Endodermal cell (in vitro differentiated cells): ENCODE measurements around the gene SKOR1. TPM values are rescaled to one million over a fixed set of nuclear protein-coding genes. Genes with fewer than 3 reads are reported as not detected.

Experiments
- DNase-seq: peaks from one replicate; pipeline ENCODE4 v3.0.0-alpha.2; 2017
- H3K27ac ChIP-seq: 2 replicates; pipeline ENCODE4 v1.5.1; 2013; ENCODE audit warnings: mild to moderate bottlenecking, low read depth, low read length, moderate library complexity
- H3K27me3 ChIP-seq: 2 replicates; pipeline ENCODE4 v1.6.1; 2013; ENCODE audit warnings: mild to moderate bottlenecking, low read length, moderate library complexity; ENCODE audit not compliant: insufficient read depth, control insufficient read depth, poor library complexity, severe bottlenecking
- H3K36me3 ChIP-seq: 2 replicates; pipeline ENCODE4 v1.7.0; 2013; ENCODE audit warnings: mild to moderate bottlenecking, low read length, moderate library complexity; ENCODE audit not compliant: control insufficient read depth, insufficient read depth
- H3K4me1 ChIP-seq: one replicate; pipeline ENCODE4 v1.7.0; 2013; ENCODE audit warnings: low read length; ENCODE audit not compliant: control insufficient read depth, insufficient read depth
- H3K4me3 ChIP-seq: 2 replicates; pipeline ENCODE4 v1.5.1; 2013; ENCODE audit warnings: mild to moderate bottlenecking, low read length, moderate library complexity
- H3K9ac ChIP-seq: 2 replicates; pipeline ENCODE4 v1.6.1; 2013; ENCODE audit warnings: mild to moderate bottlenecking, low read length, moderate library complexity; ENCODE audit not compliant: poor library complexity, severe bottlenecking; ENCODE audit errors: extremely low read depth
- H3K9me3 ChIP-seq: 2 replicates; pipeline ENCODE4 v1.6.1; 2013; ENCODE audit warnings: mild to moderate bottlenecking, low read length, moderate library complexity; ENCODE audit not compliant: control insufficient read depth
- H3K27ac Mint-ChIP-seq: 2 replicates; pipeline ENCODE4 v1.8.0; 2020; ENCODE audit warnings: mixed read lengths
- H3K27me3 Mint-ChIP-seq: 2 replicates; pipeline ENCODE4 v1.8.0; 2021; ENCODE audit warnings: mild to moderate bottlenecking, mixed read lengths; ENCODE audit not compliant: insufficient read depth
- H3K36me3 Mint-ChIP-seq: 2 replicates; pipeline ENCODE4 v1.8.0; 2020; ENCODE audit warnings: low read depth, mixed read lengths
- H3K4me1 Mint-ChIP-seq: 2 replicates; pipeline ENCODE4 v1.8.0; 2020; ENCODE audit warnings: mixed read lengths
- H3K4me3 Mint-ChIP-seq: 2 replicates; pipeline ENCODE4 v1.8.0; 2020; ENCODE audit warnings: mild to moderate bottlenecking, moderate library complexity, mixed read lengths
- H3K9me3 Mint-ChIP-seq: 2 replicates; pipeline ENCODE4 v1.8.0; 2020; ENCODE audit warnings: mild to moderate bottlenecking, mixed read lengths
- WGBS, 2 experiments: methylation state at CpG; one replicate each; pipeline versions ENCODE4 v1.1.5 to v1.1.7; 2013; ENCODE audit warnings: missing lambda C conversion rate in 2 of 2, mixed read lengths in 1 of 2; ENCODE audit not compliant: insufficient coverage in 1 of 2, insufficient read length in 1 of 2; 5-methylcytosine and 5-hydroxymethylcytosine counted together
- total RNA-seq, 2 donors: library from RNA; stranded (reverse); fragmentation: NEBNext Ultra II Directional in 1 of 2; extraction: Animal tissue kit (Norgen Biotek cat#: 25700) in 1 of 2; gene quantifications; 2 replicates in 1 of 2; 3 replicates in 1 of 2; pipeline ENCODE4 v1.2.1, GENCODE V29; 2021
- TF ChIP-seq, protein P1 (sequence below): fragments of 200-600 bp; sonication (generic); conservative IDR thresholded peaks from 2 replicates; pipeline ENCODE4 v1.5.0; 2021; ENCODE audit warnings: antibody characterized with exemption, mild to moderate bottlenecking

The SKOR1 gene
- total RNA-seq, 2 donors from 2014 or later, result 0.37 to 0.51 TPM

DNA sequence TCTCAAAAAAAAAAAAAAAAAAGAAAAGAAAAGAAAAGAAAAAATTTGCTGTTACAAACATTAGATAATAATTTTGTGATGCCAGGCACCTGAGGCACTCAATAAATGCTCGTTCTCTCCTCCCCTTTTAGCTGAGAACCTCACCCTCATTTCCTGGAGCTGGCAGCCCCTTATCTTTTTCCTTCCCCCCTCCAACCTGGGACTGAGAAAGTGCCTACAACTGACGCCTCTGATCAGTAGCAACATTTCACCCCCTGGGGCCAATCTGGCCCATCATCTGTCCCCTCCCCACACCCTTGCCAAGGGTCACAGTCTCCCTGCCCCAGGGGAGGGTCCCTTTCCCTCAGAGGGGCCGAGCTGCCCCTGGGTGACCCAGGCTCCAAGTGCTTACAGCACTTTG lies 27.1 kb downstream of the SKOR1 start:
- no peaks in the 10 kb centered on the region for H3K36me3 ChIP-seq
- H3K27ac ChIP-seq, result no peak overlapping the region
- peaks cover 3% of the 10 kb centered on the region for H3K9me3 Mint-ChIP-seq
- no peaks in the 10 kb centered on the region for H3K36me3 Mint-ChIP-seq
- H3K27me3 Mint-ChIP-seq, result no peaks in the 10 kb centered on the region
- H3K4me3 ChIP-seq, result no peak overlapping the region
- H3K9ac ChIP-seq, result no peak overlapping the region
- 79 to 80% methylated on average over 1 to 3 of the region's 3 CpGs for WGBS, 2 experiments
- H3K4me3 Mint-ChIP-seq, result no peak overlapping the region
- H3K4me1 ChIP-seq, result no peaks in the 10 kb centered on the region
- H3K9me3 ChIP-seq, result peaks cover 6% of the 10 kb centered on the region
- H3K4me1 Mint-ChIP-seq, result peaks cover 11% of the 10 kb centered on the region
- H3K27ac Mint-ChIP-seq, result no peak overlapping the region
- TF ChIP-seq, protein P1, sequence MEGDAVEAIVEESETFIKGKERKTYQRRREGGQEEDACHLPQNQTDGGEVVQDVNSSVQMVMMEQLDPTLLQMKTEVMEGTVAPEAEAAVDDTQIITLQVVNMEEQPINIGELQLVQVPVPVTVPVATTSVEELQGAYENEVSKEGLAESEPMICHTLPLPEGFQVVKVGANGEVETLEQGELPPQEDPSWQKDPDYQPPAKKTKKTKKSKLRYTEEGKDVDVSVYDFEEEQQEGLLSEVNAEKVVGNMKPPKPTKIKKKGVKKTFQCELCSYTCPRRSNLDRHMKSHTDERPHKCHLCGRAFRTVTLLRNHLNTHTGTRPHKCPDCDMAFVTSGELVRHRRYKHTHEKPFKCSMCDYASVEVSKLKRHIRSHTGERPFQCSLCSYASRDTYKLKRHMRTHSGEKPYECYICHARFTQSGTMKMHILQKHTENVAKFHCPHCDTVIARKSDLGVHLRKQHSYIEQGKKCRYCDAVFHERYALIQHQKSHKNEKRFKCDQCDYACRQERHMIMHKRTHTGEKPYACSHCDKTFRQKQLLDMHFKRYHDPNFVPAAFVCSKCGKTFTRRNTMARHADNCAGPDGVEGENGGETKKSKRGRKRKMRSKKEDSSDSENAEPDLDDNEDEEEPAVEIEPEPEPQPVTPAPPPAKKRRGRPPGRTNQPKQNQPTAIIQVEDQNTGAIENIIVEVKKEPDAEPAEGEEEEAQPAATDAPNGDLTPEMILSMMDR, result no peak
- DNase-seq, result no peak
- H3K27me3 ChIP-seq, result no peaks in the 10 kb centered on the region

DNA sequence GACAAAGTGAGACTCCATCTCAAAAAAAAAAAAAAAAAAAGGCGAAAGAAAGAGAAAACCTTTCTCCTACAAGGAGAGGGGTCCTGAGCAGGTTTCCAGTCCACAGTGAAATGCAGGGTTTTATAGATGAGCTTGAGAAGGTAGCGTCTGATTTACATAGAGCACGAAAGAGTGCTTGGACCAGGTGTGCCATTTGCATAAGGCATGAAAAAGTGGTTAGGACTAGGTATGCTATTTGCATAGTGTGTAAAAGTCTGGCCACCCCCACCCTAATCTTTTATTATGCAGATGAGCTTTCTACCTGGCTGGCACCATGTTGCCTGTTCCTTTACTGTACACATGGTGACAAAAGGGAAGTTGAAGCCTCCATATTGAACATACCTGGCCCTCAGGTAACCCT lies 28.1 kb downstream of the SKOR1 start:
- Histone ChIP-seq H3K4me1 (no peaks in the 10 kb centered on the region), H3K27ac (no peak overlapping the region), H3K9me3 (peaks cover 6% of the 10 kb centered on the region), H3K27me3 (no peaks in the 10 kb centered on the region), H3K9ac (no peak overlapping the region), H3K4me3 (no peak overlapping the region), H3K36me3 (no peaks in the 10 kb centered on the region)
- Mint-ChIP-seq H3K4me1 (peaks cover 11% of the 10 kb centered on the region), H3K27me3 (no peaks in the 10 kb centered on the region), H3K4me3 (no peak overlapping the region), H3K27ac (no peak overlapping the region), H3K9me3 (peaks cover 3% of the 10 kb centered on the region), H3K36me3 (no peaks in the 10 kb centered on the region)
- no peak for DNase-seq
- TF ChIP-seq, protein P1, result no peak
- 80 to 92% methylated on average over 2 of the region's 3 CpGs for WGBS, 2 experiments

DNA sequence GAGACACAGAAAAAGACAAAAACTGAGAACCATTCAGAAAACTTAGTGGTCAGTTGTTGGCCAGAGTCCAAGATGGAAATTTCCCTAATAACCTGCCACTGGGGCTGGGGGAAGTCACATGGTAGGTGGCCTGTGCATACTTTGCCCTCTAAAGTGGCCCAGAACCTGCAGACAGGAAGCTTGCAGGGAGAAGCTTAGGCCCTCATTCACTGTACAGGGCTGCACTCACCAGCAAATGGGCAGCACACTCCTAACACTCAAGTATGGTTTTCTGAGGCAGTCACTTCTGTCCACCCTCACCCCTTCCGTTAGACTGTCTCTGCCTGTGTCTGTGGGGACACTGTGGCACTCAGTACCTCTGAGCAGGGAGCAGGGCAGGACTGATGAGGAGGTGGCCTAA lies 29.0 kb downstream of the SKOR1 start:
- Mint-ChIP-seq H3K27me3 (no peaks in the 10 kb centered on the region), H3K36me3 (no peaks in the 10 kb centered on the region), H3K27ac (no peak overlapping the region), H3K4me1 (peaks cover 11% of the 10 kb centered on the region), H3K9me3 (peaks cover under 1% of the 10 kb centered on the region), H3K4me3 (no peak overlapping the region)
- no peak for DNase-seq
- Histone ChIP-seq H3K36me3 (no peaks in the 10 kb centered on the region), H3K9me3 (peaks cover 5% of the 10 kb centered on the region), H3K27me3 (no peaks in the 10 kb centered on the region), H3K4me1 (no peaks in the 10 kb centered on the region), H3K9ac (no peak overlapping the region), H3K27ac (no peak overlapping the region), H3K4me3 (no peak overlapping the region)
- TF ChIP-seq, protein P1, result no peak
- WGBS, 2 experiments, result 97 to 100% methylated on average over 1 of the region's 1 CpG
